ENCODE results near the gene PHKA2. TPM values are rescaled to one million over a fixed set of nuclear protein-coding genes. Genes with fewer than 3 reads are reported as not detected.
A peak's percentile ranks its signal among the peaks of the same experiment; 100 is the strongest.

Gene PHKA2
- total and polyA plus RNA-seq, 2 of the 4 experiments (the other 2 are of a cell fraction): 10.0 to 21.5 TPM

DNA sequence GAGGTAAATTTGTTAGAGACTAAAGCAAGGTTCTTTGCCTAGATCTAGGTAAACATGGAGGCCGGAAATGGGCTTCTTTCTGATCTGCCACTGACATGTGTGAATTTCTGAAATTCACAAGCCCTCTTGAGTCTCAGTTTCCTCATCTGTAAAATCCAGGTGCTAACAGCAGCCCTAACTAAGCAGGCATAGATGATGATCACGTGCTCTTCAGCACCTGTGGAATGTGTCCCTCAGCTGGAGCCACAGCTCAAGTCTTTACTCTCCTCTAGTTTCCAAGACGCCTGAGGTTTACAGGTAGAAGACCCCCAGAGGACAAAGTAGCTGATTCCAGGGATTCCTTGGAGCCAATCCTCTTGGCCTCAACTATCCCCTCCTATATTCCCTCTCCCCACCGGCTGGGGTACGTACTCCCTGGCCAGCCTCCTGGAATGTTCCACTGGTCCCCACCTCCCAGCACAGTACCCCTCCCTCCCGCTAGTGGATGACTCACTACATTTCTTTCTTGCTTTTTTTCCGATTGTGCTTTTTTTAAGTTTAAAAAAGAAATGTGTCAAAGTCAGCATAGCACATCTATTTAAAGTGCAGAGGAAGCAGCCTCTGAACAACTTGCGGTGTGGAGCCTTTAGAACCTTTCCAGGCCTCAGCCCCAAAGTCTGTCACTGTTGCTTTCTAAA lies 98.4 kb downstream of the PHKA2 start:
- H3K23ac ChIP-seq (ENCODE audit: low read depth, low read length): peak overlapping the region; percentile 71; the same call in 1 of the 2 replicates
- in situ Hi-C loops (cut with MboI; ENCODE audit: low sequenced_read_pairs) (no loop called here), intact Hi-C loops (cut with micrococcal nuclease) (loop anchor here (1.0 to 5.0 kb wide), 3 partner anchors 208 to 493 kb away; no protein-coding TSS in a partner anchor), dilution Hi-C loops (cut with HindIII; ENCODE audit: low sequenced_read_pairs, unreplicated experiment) (no loop called here)
- H3K18ac ChIP-seq (ENCODE audit: low read depth, low read length): peak overlapping the region; percentile 21; the same call in 1 of the 2 replicates
- no peak overlapping the region for H3K4me3 ChIP-seq (ENCODE audit: insufficient read depth, low read depth, low read length)
- H4K5ac ChIP-seq (ENCODE audit: low read depth, low read length): no peak overlapping the region
- peak overlapping the region; percentile 6; the same call in 1 of the 2 replicates for H3K4ac ChIP-seq (ENCODE audit: low read depth, low read length)
- H2BK5ac ChIP-seq (ENCODE audit: low read depth, low read length, poor library complexity, severe bottlenecking): no peak overlapping the region
- ATAC-seq (ENCODE audit: low read depth): no peak
- peak overlapping the region; percentile 79 for H2AFZ ChIP-seq (replicated peaks; ENCODE audit: low read length, poor library complexity)
- H3K9ac ChIP-seq (ENCODE audit: low read depth, low read length): 0 out of 2 replicates have a peak overlapping the region, but pooled peaks have one; percentile 19
- H2AK9ac ChIP-seq (replicated peaks; ENCODE audit: low read depth, low read length, poor library complexity): peak overlapping the region; percentile 13
- H2BK20ac ChIP-seq (ENCODE audit: low read depth, low read length): no peak overlapping the region
- H3K36me3 ChIP-seq (ENCODE audit: control insufficient read depth, insufficient read depth, low read length): no peaks in the 10 kb centered on the region
- H3K4me2 ChIP-seq (ENCODE audit: low read depth, low read length): peak overlapping the region; percentile 85
- peak; percentile 7 for DNase-seq
- H4K20me1 ChIP-seq (ENCODE audit: insufficient read depth, low read length): no peaks in the 10 kb centered on the region
- H3K79me1 ChIP-seq (ENCODE audit: low read depth in 1 of 2, low read length in 2 of 2): no peaks in the 10 kb centered on the region
- H3K9me1 ChIP-seq (ENCODE audit: insufficient read depth, low read length): no peaks in the 10 kb centered on the region; the same call in 1 of the 2 replicates
- peaks cover 11% of the 10 kb centered on the region; the same call in 1 of the 2 replicates for H3K4me1 ChIP-seq (ENCODE audit: control insufficient read depth, insufficient read depth, low read length)
- no peak overlapping the region for H2AK5ac ChIP-seq (ENCODE audit: low read depth, low read length)
- H4K91ac ChIP-seq (ENCODE audit: insufficient read depth, low read depth, low read length): 0 out of 2 replicates have a peak overlapping the region, but pooled peaks have one; percentile 6
- H3K56ac ChIP-seq (ENCODE audit: extremely low read depth, insufficient read depth, low read length): no peak overlapping the region
- H3K27me3 ChIP-seq (ENCODE audit: control insufficient read depth, insufficient read depth, low read length): no peaks in the 10 kb centered on the region; the same call in 1 of the 2 replicates
- ChIA-PET CTCF (no interaction called here), POLR2A (ENCODE audit: unreplicated experiment) (no interaction called here)
- no peak overlapping the region for H3K14ac ChIP-seq (replicated peaks; ENCODE audit: low read depth, low read length)
- no peaks in the 10 kb centered on the region for H3K9me3 ChIP-seq (ENCODE audit: control insufficient read depth, insufficient read depth, low read length)
- BruUV-seq (replicated peaks): no TSS peak
- H2BK120ac ChIP-seq (ENCODE audit: low read depth, low read length): no peak overlapping the region
- H4K8ac ChIP-seq (ENCODE audit: low read depth in 2 of 2, low read length in 2 of 2): peak overlapping the region; percentile 82 to 85; a peak in 3 of 4 replicates
- H3K27ac ChIP-seq (ENCODE audit: insufficient read depth, low read length): no peak overlapping the region
- H2BK15ac ChIP-seq (ENCODE audit: low read depth, low read length): no peak overlapping the region
- WGBS, 2 experiments (ENCODE audit: extremely low coverage in 2 of 2, insufficient read length in 1 of 2): 92% methylated on average over 2 of the region's 8 CpGs; no CpG with 5 or more reads in 1 of the 2 experiments
- no peak for TF ChIP-seq MAFK (IDR thresholded peaks at IDR 0.05; ENCODE audit: low read depth, low read length)
- no peak for TF ChIP-seq CEBPB (IDR thresholded peaks at IDR 0.05; ENCODE audit: low read depth, low read length)
- no peak for TF ChIP-seq CHD1 (IDR thresholded peaks at IDR 0.05; ENCODE audit: low read depth, low read length)
- TF ChIP-seq MXI1 (IDR thresholded peaks at IDR 0.05; ENCODE audit: borderline replicate concordance, low read depth, low read length): no peak
- no peak for TF ChIP-seq BHLHE40 (IDR thresholded peaks at IDR 0.05; ENCODE audit: low read depth, low read length)
- no peak for TF ChIP-seq RCOR1 (IDR thresholded peaks at IDR 0.05; ENCODE audit: insufficient replicate concordance, low read length)
- TF ChIP-seq ELK1 (IDR thresholded peaks at IDR 0.05; ENCODE audit: borderline replicate concordance, low read depth, low read length): no peak
- no peak for TF ChIP-seq RAD21 (IDR thresholded peaks at IDR 0.05; ENCODE audit: low read length)
- no peak for TF ChIP-seq MAZ (IDR thresholded peaks at IDR 0.05; ENCODE audit: borderline replicate concordance, low read depth, low read length)
- TF ChIP-seq, protein P1, sequence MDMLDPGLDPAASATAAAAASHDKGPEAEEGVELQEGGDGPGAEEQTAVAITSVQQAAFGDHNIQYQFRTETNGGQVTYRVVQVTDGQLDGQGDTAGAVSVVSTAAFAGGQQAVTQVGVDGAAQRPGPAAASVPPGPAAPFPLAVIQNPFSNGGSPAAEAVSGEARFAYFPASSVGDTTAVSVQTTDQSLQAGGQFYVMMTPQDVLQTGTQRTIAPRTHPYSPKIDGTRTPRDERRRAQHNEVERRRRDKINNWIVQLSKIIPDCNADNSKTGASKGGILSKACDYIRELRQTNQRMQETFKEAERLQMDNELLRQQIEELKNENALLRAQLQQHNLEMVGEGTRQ (IDR thresholded peaks at IDR 0.05; ENCODE audit: low read depth, low read length): no peak
- no peak for TF ChIP-seq RFX5 (IDR thresholded peaks at IDR 0.05; ENCODE audit: low read depth, low read length)
- no peak for TF ChIP-seq POLR2A (IDR thresholded peaks at IDR 0.05; ENCODE audit: low read depth, low read length)
- TF ChIP-seq NFE2L2 (IDR thresholded peaks at IDR 0.05; ENCODE audit: low read depth, low read length): no peak
- TF ChIP-seq CTCF (conservative IDR thresholded peaks at IDR 0.05; ENCODE audit: low read depth, low read length): no peak
- TF ChIP-seq SMC3 (IDR thresholded peaks at IDR 0.05; ENCODE audit: low read depth, low read length): no peak
